NCI-H748 (cell line): ENCODE measurements around the gene PERM1.
"Not testable (repeated sequence)": the region's sequence is repeated elsewhere in the genome, so short reads cannot be mapped to it uniquely, and the experiment has no call there.

ENCODE experiments used
- DNase-seq: peaks from one replicate; lab custom pipeline; 2025; ENCODE audit not compliant: unreplicated experiment; lab: John Stamatoyannopoulos, UW

PERM1 gene

GRCh38 chr1:1014799-1015681, 33.1 kb upstream of the PERM1 start:
- DNase-seq = no peak

DNA sequence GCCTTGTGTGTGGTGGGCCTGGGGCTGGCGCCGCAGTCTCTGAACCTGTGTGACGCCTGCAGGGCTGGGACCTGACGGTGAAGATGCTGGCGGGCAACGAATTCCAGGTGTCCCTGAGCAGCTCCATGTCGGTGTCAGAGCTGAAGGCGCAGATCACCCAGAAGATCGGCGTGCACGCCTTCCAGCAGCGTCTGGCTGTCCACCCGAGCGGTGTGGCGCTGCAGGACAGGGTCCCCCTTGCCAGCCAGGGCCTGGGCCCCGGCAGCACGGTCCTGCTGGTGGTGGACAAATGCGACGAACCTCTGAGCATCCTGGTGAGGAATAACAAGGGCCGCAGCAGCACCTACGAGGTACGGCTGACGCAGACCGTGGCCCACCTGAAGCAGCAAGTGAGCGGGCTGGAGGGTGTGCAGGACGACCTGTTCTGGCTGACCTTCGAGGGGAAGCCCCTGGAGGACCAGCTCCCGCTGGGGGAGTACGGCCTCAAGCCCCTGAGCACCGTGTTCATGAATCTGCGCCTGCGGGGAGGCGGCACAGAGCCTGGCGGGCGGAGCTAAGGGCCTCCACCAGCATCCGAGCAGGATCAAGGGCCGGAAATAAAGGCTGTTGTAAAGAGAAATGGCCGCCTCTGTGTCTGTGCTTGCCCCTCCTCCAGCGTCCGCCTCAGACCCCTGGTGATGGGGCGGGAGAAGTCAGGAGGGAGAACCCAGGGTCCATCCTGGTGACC, 32.2 kb upstream of the PERM1 start:
- peak; percentile 40 for DNase-seq

GRCh38 chr1:1013105-1013921, 31.4 kb upstream of the PERM1 start, which contains the start of gene ISG15:
ISG15 (plus strand) TSS chr1:1013497; CDS start chr1:1013574, 77 bp downstream.
- peak; percentile 76 for DNase-seq

DNA sequence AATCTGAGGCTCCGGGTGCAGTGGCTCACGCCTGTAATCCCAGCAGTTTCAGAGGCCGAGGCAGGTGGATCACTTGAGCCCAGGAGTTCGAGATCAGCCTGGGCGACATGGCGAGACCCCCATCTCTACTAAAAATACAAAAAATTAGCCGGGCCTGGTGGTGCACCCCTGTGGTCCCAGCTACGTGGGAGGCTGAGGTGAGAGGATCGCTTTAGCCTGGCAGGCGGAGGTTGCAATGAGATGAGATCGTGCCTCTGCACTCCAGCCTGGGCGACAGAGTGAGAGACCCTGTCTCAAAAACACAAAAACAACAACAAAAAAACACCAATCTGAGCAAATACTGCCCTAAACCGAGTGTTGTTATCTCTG, 30.8 kb upstream of the PERM1 start:
- DNase-seq = not testable (repeated sequence)

- no peak for DNase-seq
These were observed 29.6 kb upstream of the PERM1 start for GRCh38 chr1:1011396-1011949.

DNA sequence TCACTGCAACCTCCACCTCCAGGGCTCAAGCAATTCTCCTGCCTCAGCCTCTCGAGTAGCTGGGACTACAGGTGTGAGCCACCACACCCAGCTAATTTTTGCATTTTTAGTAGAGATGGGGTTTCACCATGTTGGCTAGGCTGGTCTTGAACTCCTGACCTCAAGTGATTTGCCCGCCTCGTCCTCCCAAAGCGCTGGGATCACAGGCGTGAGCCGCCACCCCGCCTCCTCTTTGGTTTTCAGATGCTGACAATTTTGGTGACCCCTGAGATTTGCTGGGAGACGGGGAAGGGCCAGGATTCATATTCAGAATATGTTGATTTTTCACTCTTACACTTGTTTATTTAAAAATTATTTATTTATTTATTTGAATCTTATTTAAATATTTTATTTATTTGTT, 28.2 kb upstream of the PERM1 start:
- not testable (repeated sequence) for DNase-seq

DNA sequence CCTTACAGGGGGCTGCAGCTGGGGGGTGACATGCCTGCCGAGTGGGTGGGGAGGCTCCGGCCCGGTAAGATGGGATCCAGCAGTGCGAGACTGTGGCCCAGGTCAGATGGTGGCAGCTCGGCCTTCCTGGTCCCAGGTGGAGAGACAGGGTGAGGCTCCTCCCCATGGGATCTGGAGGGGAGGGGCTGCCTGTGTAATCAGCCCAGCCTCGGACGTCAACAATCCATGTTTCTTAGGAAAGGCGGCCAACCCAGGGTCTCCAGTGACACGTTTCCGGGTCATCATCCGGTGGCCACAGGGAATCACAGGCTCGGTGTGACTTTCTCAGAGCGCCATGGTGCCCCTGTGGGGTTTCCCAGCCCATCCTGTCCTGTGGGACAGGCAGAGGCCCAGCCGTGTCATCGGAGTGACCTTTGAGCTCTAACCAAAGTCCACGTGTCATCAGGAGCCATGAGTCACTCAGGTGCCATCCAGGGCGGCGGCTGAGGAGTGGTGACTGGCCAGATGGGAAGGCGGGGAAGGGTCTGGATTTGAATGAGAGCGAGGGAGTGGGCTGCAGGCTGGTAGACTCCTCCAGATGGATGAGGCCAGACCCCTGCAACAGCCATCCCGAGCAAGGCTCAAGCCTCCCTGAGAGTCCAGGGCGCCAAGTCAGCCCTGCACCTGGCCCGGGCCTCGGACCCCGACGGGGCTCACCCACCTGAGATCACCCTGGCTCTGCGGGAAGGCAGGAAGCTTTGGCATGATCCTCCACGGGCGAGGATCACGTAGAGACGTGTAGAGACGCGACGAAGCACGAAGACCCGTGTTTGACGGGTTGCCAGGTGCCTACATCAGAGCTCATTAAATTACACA, 24.6 kb upstream of the PERM1 start:
- DNase-seq = no peak

- no peak for DNase-seq
These were observed 23.9 kb upstream of the PERM1 start for GRCh38 chr1:1005774-1006304.

DNA sequence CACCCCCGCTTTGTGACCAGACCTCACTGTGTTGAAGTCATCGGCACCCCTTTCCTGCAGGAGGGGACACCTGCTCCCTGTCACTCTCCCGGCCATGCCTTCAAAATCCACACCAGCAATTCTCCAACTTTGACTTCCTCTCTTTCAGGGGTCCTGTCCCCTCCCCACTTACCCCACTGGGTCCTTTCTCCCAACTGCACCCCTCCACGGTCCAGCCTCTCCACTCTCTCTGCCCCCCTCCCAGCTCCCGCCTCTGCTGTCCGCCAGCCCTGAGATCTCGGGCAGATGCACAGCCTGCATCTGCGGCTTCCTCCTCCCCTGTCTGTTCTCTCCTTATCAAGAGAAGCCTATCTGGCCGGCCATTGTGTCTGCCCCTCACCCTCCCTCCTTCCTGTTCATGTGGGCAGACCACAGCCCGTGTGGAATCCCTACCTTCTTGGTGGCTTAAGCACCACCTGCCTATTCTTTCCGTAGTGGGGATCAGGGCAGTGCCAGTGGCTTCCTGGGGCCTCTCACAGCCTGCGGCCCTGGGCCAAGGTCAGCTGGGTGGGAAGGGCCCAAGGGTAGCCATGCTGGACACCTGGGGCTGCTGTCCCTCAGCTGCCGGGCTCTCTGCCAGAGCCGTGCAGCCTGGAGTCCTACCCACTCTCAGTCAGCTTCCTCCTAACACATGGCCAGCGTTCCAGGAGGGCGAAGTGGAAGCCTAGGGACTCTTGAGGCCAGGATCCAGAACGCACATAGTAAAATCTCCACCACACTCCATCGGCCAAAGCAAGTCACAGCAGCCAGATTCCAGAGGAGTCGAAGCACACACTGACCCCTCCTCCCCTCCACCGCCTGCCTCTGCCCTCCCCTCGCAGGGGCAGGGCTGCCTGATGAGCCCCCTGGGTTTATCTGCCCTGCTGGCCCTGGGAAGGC, 23.1 kb upstream of the PERM1 start:
- no peak for DNase-seq

GRCh38 chr1:1004420-1004779, 22.5 kb upstream of the PERM1 start:
- no peak for DNase-seq

DNA sequence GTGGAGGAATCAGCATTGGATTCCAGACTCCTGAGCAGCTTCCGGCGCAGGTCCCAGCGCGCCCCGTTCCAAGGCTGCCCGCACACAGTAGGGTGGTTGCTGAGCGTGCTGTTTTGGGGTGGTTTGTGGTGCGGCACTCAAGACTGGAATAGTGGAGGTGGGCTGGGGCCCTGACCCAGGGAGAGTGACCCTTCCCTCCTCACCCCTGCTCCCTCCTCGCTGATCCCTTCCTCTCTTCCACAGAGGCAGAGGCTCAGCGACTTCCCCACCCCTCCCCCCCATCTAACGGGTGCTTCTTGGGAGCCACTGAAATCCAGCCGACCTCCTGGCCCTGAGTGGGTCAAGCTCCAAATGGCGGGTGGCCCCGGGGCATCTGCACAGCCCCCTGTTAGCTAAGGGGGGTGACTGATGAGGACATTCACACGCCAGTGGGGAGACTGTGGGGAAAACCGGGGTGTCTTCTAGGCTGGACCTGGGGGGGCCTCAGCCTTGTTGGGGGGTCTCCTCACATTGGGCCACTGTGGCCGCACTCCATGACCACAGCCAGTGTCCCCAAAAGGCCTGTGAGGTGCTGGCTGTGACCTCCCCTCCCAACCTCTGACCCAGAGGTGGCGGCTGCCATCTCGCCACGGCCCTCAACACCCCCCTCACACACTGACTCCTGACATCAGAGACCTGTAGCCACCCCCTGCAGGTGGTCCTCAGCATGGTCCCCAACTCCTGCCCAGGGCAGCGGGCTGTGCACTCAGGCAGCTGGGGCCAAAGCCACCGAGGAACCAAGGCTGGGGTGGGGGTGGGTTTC, 21.9 kb upstream of the PERM1 start:
- DNase-seq = no peak

GRCh38 chr1:1001057-1001783, 19.3 kb upstream of the PERM1 start:
- DNase-seq = no peak

DNA sequence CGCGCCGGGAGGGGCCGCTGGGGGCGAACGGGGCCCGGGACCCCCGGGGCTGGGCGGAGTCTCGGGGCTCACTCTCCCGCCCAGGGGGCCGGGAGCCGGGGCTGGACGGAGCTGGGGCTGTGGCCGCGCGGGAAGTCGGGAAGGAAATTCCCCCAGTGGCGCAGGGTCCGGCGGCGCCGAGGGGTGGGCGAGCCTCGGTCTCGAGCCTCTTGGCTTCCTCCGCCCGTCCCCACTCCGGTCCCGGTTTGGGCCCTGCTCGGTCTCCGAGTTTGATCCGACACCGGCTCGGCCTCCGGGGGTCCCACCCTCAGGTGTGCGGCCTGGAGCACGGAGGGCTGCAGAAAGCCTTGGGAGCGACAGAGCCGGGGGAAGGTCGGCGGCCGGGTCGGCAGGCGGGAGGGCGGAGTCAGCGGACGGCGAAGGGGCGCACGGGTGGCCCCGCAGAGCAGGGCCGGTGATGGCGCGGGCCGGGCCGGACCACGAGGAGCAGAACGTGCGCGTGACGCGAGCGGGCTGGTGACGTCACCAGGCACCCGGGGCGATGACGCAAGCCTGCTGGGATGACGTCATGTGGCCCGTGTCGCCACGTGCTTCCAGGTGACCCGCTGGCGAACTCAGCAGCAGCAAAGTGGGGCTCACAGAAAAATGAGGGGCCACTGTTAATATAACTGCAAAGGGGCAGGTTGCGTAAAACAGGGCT, 18.6 kb upstream of the PERM1 start:
- peak; percentile 75 for DNase-seq

- DNase-seq = peak; percentile 88
These were observed 17.9 kb upstream of the PERM1 start, which contains the start of gene HES4 for GRCh38 chr1:999725-1000356. HES4 (minus strand) TSS chr1:1000097; CDS start chr1:999973, 124 bp downstream.

GRCh38 chr1:998995-999724, 17.3 kb upstream of the PERM1 start:
- peak; percentile 60 for DNase-seq

DNA sequence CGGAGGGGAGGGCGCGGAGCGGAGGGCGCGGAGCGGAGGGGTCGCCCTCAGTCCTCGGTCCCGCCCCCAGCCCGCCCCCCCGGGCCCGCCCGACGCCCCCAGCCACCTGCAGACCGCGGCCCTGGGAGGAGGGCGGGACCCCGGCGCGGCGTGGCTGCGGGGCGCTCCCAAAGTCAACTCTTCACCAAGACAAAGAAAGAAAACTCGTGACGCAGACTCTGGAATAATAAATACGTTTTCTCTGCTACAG, 16.8 kb upstream of the PERM1 start:
- DNase-seq = no peak
